Heart right ventricle (tissue), 16 donors: ENCODE data around the gene RPS3A. TPM values are rescaled to one million over a fixed set of nuclear protein-coding genes. Genes with fewer than 3 reads are reported as not detected.

Source experiments
- ATAC-seq, 8 donors: fragments of 200-7000 bp; cut with Tn5 transposase; one replicate each; pipeline ENCODE4 v1.9.1; 2020; ENCODE audit warnings: mild to moderate bottlenecking in 8 of 8, moderate library complexity in 8 of 8, moderate number of reproducible peaks in 1 of 8
- DNase-seq, 2 donors: peaks; one replicate each; pipeline ENCODE4 v3.0.0-alpha.2; 2020
- H3K27ac ChIP-seq, 10 donors: fragments of 200-600 bp; sonication (generic) in 2 of 10; one replicate each; pipeline versions ENCODE4 v1.5.0 to v1.8.0; 2020 to 2022; ENCODE audit warnings: mild to moderate bottlenecking in 3 of 10
- H3K27me3 ChIP-seq, 7 donors: fragments of 200-600 bp; one replicate each; pipeline ENCODE4 v1.8.0; 2021 to 2022; ENCODE audit warnings: mild to moderate bottlenecking in 2 of 7
- H3K36me3 ChIP-seq, 9 donors: fragments of 200-600 bp; sonication (generic) in 1 of 9; one replicate each; pipeline versions ENCODE4 v1.5.0 to v1.8.0; 2020 to 2022; ENCODE audit warnings: mild to moderate bottlenecking in 2 of 9
- H3K4me1 ChIP-seq, 9 donors: fragments of 200-600 bp; sonication (generic) in 1 of 9; one replicate each; pipeline versions ENCODE4 v1.5.0 to v1.8.0; 2020 to 2022; ENCODE audit warnings: mild to moderate bottlenecking in 4 of 9
- H3K4me3 ChIP-seq, 10 donors: fragments of 200-600 bp; sonication (generic) in 2 of 10; one replicate each; pipeline versions ENCODE4 v1.5.0 to v1.8.0; 2020 to 2022; ENCODE audit warnings: mild to moderate bottlenecking in 7 of 10, moderate library complexity in 2 of 10
- H3K9me3 ChIP-seq, 11 donors: fragments of 200-600 bp in 10 of 11; sonication (generic) in 2 of 11; one replicate each; pipeline versions ENCODE4 v1.5.0 to v1.8.0; 2013 to 2022; ENCODE audit warnings: mild to moderate bottlenecking in 2 of 11, control low read depth in 1 of 11, moderate library complexity in 1 of 11
- WGBS, 2 donors: extraction: QIAGEN DNeasy Blood & Tissue Kit; methylation state at CpG; one replicate each; pipeline ENCODE4 v1.1.7; 2013; ENCODE audit warnings: inconsistent platforms in 1 of 2; 5-methylcytosine and 5-hydroxymethylcytosine counted together
- intact Hi-C, 10 donors: fragments of 100-400 bp; cut with DNase I; formaldehyde crosslinking; loops; one replicate each; pipeline versions ENCODE4 v1.11.1 to v1.14.2; 2022
- polyA plus RNA-seq, 2 donors: library from polyadenylated mRNA; stranded (reverse); fragments of 200-250 nt; gene quantifications; one replicate each; pipeline ENCODE4 v1.2.3, GENCODE V29; 2013
- total RNA-seq, 10 donors: library from RNA; stranded (reverse); fragmentation: NEBNext Ultra II Directional in 3 of 10; extraction: Animal tissue kit (Norgen Biotek cat#: 25700) in 3 of 10; gene quantifications; one replicate each; pipeline versions ENCODE4 v1.2.1 to v1.2.4, GENCODE V29; 2021 to 2023
- TF ChIP-seq, protein P1 (sequence below), 9 donors: fragments of 200-600 bp; sonication (generic) in 2 of 9; IDR thresholded peaks; one replicate each; pipeline versions ENCODE4 v1.5.0 to v1.8.0; 2021 to 2022; ENCODE audit warnings: antibody characterized with exemption in 9 of 9, mild to moderate bottlenecking in 5 of 9, moderate library complexity in 1 of 9
- donor health status: Arrhythmogenic right ventricular cardiomyopathy.
- donor health status: ischemic (EF 13 %, LVEDD 7.1; RV severe dilation, severe dysfunction).
- donor health status: healthy with polysubstance abuse.
- donor health status: DM: no; HTN: yes; CAD: no.
- donor health status: DM: no; HTN: no; CAD: no.
- donor health status: ischemic (EF 25% LVEDD 6.9; RV normal size, moderate dysfunction).
- donor health status: ischemic (EF 25% LVEDD 5.7; RV mildly dilated, moderate dysfunction).
- donor health status: healthy.
- donor health status: DM: yes; HTN: yes; CAD: no.
- donor health status: Ischemic cardiomyopathy.
- donor health status: ischemic (EF 35%, LVEDD 5.7; RV mildly dilated, moderate dysfunction).
- donor health status: nonischemic (EF 11% LVEDD 7.7; RV severe dilation, severe dysfunction).
- donor health status: DM: yes; HTN: yes; CAD: no.
- donor health status: PGD.
- donor health status: ischemic (EF 29% LVEDD 5.4; RV normal size, mild dysfunction).
- donor health status: nonischemic (EF 23%, LVEDD 6.1; RV moderate dilation, normal function).

Gene RPS3A
- total and polyA plus RNA-seq, 12 donors: 716 to 2,252 (median 881) TPM

DNA sequence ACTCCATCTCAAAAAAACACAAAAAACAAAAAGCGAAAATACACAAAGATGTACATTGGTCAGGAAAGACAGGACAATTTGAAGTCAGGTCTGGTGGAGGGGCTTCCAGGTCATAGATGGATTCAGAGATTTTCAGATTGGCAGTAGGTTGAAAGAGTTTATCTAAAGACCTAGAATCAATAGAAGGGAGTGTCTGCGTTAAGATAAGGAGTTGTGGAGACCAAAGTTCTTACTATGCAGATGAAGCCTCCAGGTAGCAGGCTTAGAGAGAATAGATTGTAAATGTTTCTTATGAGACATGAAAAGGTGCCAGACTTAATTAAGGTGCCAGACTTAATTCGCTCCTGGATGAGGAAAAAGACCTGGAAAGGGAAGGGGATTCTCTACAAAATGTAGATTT, 6.9 kb upstream of the RPS3A start:
- Histone ChIP-seq H3K27ac (no peak overlapping the region), H3K27me3 (no peaks in the 10 kb centered on the region), H3K9me3 (no peaks in the 10 kb centered on the region), H3K36me3 (no peaks in the 10 kb centered on the region), H3K4me3 (no peak overlapping the region), H3K4me1 (no peaks in the 10 kb centered on the region)
- intact Hi-C loops: no loop called here
- TF ChIP-seq, protein P1, sequence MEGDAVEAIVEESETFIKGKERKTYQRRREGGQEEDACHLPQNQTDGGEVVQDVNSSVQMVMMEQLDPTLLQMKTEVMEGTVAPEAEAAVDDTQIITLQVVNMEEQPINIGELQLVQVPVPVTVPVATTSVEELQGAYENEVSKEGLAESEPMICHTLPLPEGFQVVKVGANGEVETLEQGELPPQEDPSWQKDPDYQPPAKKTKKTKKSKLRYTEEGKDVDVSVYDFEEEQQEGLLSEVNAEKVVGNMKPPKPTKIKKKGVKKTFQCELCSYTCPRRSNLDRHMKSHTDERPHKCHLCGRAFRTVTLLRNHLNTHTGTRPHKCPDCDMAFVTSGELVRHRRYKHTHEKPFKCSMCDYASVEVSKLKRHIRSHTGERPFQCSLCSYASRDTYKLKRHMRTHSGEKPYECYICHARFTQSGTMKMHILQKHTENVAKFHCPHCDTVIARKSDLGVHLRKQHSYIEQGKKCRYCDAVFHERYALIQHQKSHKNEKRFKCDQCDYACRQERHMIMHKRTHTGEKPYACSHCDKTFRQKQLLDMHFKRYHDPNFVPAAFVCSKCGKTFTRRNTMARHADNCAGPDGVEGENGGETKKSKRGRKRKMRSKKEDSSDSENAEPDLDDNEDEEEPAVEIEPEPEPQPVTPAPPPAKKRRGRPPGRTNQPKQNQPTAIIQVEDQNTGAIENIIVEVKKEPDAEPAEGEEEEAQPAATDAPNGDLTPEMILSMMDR (IDR thresholded peaks at IDR 0.05): no peak
- no peak for ATAC-seq
- WGBS, 2 donors: 76 to 89% methylated on average over 3 of the region's 3 CpGs
- DNase-seq: no peak

DNA sequence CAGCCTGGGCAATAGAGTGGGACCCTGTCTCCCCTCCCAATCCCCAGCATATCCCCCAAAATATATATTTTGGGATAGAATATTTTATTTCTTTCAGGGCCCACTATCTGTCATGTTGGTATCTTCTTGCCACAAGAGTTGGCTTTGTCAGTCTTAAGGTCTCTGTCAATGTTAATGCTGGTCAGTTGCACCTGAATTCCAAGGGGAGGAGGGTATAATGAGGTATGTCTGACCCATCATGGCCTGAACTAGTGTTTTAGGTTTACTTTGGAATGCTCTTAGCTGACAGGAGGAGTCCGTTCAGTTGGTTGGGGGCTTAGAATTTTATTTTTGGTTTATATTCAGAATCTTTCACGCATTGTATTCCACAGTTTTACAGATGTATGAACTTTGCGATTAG, 6.2 kb upstream of the RPS3A start:
- peaks cover 0 to 1% (median 0%) of the 10 kb centered on the region in 9 donors for H3K4me1 ChIP-seq
- TF ChIP-seq, protein P1 (IDR thresholded peaks at IDR 0.05): no peak
- intact Hi-C loops: no loop called here
- H3K9me3 ChIP-seq: no peaks in the 10 kb centered on the region
- no peaks in the 10 kb centered on the region for H3K27me3 ChIP-seq
- no peak overlapping the region for H3K27ac ChIP-seq
- DNase-seq (no peak), ATAC-seq (no peak)
- WGBS, 2 donors: 64 to 81% methylated on average over 3 of the region's 3 CpGs
- H3K4me3 ChIP-seq: no peak overlapping the region
- no peaks in the 10 kb centered on the region for H3K36me3 ChIP-seq

DNA sequence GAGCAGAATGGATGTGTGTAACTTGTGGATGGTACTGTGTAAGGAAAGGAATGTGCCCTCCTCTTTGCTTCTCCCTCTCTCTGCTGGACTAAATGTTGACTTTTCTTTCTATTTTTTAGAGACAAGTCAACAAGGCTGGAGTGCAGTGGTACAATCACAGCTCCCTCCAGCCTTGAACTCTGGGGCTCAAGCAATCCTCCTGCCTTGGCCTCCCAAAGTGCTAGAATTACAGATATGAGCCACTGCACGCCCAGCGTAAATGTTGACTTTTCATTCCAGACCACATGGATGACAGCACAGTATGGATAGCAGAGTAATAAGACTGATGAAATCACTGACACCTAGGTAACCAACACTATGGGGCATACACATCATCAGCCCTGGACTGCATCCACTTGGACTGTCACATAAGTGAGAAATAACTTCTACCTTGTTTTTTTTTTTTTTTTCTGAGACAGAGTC, 5.1 kb upstream of the RPS3A start:
- intact Hi-C loops: no loop called here
- WGBS, 2 donors: 77 to 81% methylated on average over 2 of the region's 2 CpGs
- H3K27me3 ChIP-seq: no peaks in the 10 kb centered on the region
- TF ChIP-seq, protein P1 (IDR thresholded peaks at IDR 0.05): no peak
- H3K36me3 ChIP-seq: no peaks in the 10 kb centered on the region
- peaks cover 0 to 10% (median 0%) of the 10 kb centered on the region in 9 donors for H3K4me1 ChIP-seq
- H3K27ac ChIP-seq: no peak overlapping the region
- ATAC-seq: no peak
- H3K9me3 ChIP-seq: no peaks in the 10 kb centered on the region
- H3K4me3 ChIP-seq: no peak overlapping the region
- no peak for DNase-seq

DNA sequence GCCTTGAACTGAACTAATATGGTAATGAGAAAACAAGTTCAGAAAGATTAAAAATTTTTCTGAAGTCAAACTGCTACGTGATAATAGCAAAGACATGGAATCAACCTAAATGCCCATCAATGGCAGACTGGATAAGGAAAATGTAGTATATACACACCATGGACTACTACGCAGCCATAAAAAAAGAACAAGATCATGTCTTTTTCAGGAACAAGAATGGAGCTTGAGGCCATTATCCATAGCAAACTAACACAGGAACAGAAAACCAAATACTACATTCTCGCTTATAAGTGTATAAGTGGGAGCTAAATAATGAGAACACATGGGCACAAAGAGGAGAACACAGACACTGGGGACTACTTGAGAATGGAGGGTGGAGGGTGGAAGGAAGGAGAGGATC, 4.3 kb upstream of the RPS3A start:
- TF ChIP-seq, protein P1 (IDR thresholded peaks at IDR 0.05): no peak
- no peak overlapping the region for H3K4me3 ChIP-seq
- intact Hi-C loops: loop anchor here in 1 of 10 donors (5.0 kb wide), 1 partner anchor 78 kb away; the partner anchor contains the start of gene LRBA
- peaks cover 0 to 10% (median 1%) of the 10 kb centered on the region in 9 donors for H3K4me1 ChIP-seq
- H3K27ac ChIP-seq: no peak overlapping the region
- 91 to 93% methylated on average over 3 of the region's 3 CpGs for WGBS, 2 donors
- no peaks in the 10 kb centered on the region for H3K36me3 ChIP-seq
- ATAC-seq (no peak), DNase-seq (no peak)
- H3K9me3 ChIP-seq: no peaks in the 10 kb centered on the region
- no peaks in the 10 kb centered on the region for H3K27me3 ChIP-seq
